ENCODE results near the gene OAS3. TPM values are rescaled to one million over a fixed set of nuclear protein-coding genes. Genes with fewer than 3 reads are reported as not detected.

The OAS3 gene
- total and polyA plus RNA-seq, 10 of the 15 experiments (the other 5 are each of a cell fraction or from before 2014, with no cell fraction given), result 5.1 to 107 (median 18.0) TPM

- RAD21 ChIA-PET (ENCODE audit: unreplicated experiment), result no interaction called here
- TF ChIP-seq GABPA (IDR thresholded peaks at IDR 0.05; ENCODE audit: low read depth), result peak; percentile 63
- peak; percentile 51; the same call in 1 of the 2 replicates for TF ChIP-seq NFYB (IDR thresholded peaks at IDR 0.05; ENCODE audit: insufficient read depth, low read depth, low read length)
- TF ChIP-seq ZBTB33 (IDR thresholded peaks at IDR 0.05), result no peak
- TF ChIP-seq SP1 (IDR thresholded peaks at IDR 0.05; ENCODE audit: low read depth, low read length), result peak; percentile 21
- BruUV-seq (replicated peaks), result no TSS peak
- 74% methylated on average over 7 of the region's 7 CpGs for WGBS (ENCODE audit: insufficient coverage, insufficient replicate concordance, low lambda C conversion rate, missing lambda C conversion rate)
- POLR2A ChIA-PET, result no interaction called here
- Histone ChIP-seq H3K36me3 (ENCODE audit: control insufficient read depth in 2 of 2, insufficient read depth in 2 of 2, low read length in 1 of 2) (peaks cover 19 to 22% of the 10 kb centered on the region in 2 experiments), H3K9ac (ENCODE audit: control insufficient read depth, insufficient read depth, low read length) (no peak overlapping the region), H3K9me3 (replicated peaks; ENCODE audit: control insufficient read depth, insufficient read depth, low read length) (no peaks in the 10 kb centered on the region; the same call in 2 of the 3 replicates), H3K4me2 (ENCODE audit: control insufficient read depth, insufficient read depth) (no peak overlapping the region), H3K79me2 (ENCODE audit: control insufficient read depth, insufficient read depth, low read length) (no peaks in the 10 kb centered on the region), H3K27ac (ENCODE audit: control insufficient read depth, insufficient read depth) (no peak overlapping the region), H3K4me1 (ENCODE audit: control insufficient read depth, insufficient read depth, low read length) (no peaks in the 10 kb centered on the region; the same call in 1 of the 2 replicates), H4K20me1 (ENCODE audit: control insufficient read depth, insufficient read depth) (no peaks in the 10 kb centered on the region), H3K27me3 (replicated peaks in 1 of 2; ENCODE audit: control insufficient read depth in 2 of 2, insufficient read depth in 2 of 2, low read length in 1 of 2) (no peaks in the 10 kb centered on the region), H3K4me3 (no peak overlapping the region), H2AFZ (ENCODE audit: control insufficient read depth, low read depth, low read length) (no peak overlapping the region)
- peak; percentile 73 for FAIRE-seq
- peak; percentile 61 for ATAC-seq
- in situ Hi-C loops (cut with MboI) (no loop called here), intact Hi-C loops (cut with micrococcal nuclease; ENCODE audit: unreplicated experiment) (no loop called here)
- DNase-seq (ENCODE audit: low read depth, low spot score), result no peak
- SMC1A ChIA-PET (ENCODE audit: uncharacterized antibody, unreplicated experiment), result interaction anchor here (0.6 to 1.2 kb wide), 3 partner anchors 8 to 989 kb away, joined by 3 to 4 read pairs (median 3); partner anchors contain the start of gene OAS1
- CTCF ChIA-PET, result interaction anchor here (0.6 to 2.1 kb wide), 5 partner anchors 17 to 87 kb away, joined by 3 to 9 read pairs (median 5); partner anchors contain the start of gene OAS2
Observed at GRCh38 chr12:112961074-112961473, 22.8 kb downstream of the OAS3 start.

- ATAC-seq (no peak), DNase-seq (ENCODE audit: low read depth, low spot score) (no peak), FAIRE-seq (no peak)
- Histone ChIP-seq H3K9ac (ENCODE audit: control insufficient read depth, insufficient read depth, low read length) (no peak overlapping the region), H3K27ac (ENCODE audit: control insufficient read depth, insufficient read depth) (no peak overlapping the region), H3K36me3 (ENCODE audit: control insufficient read depth in 2 of 2, insufficient read depth in 2 of 2, low read length in 1 of 2) (peaks cover 19 to 22% of the 10 kb centered on the region in 2 experiments), H3K4me1 (ENCODE audit: control insufficient read depth, insufficient read depth, low read length) (no peaks in the 10 kb centered on the region; the same call in 1 of the 2 replicates), H4K20me1 (ENCODE audit: control insufficient read depth, insufficient read depth) (no peaks in the 10 kb centered on the region), H3K27me3 (replicated peaks in 1 of 2; ENCODE audit: control insufficient read depth in 2 of 2, insufficient read depth in 2 of 2, low read length in 1 of 2) (no peaks in the 10 kb centered on the region), H2AFZ (ENCODE audit: control insufficient read depth, low read depth, low read length) (no peak overlapping the region), H3K9me3 (replicated peaks; ENCODE audit: control insufficient read depth, insufficient read depth, low read length) (no peaks in the 10 kb centered on the region; the same call in 2 of the 3 replicates), H3K4me2 (ENCODE audit: control insufficient read depth, insufficient read depth) (no peak overlapping the region), H3K4me3 (no peak overlapping the region), H3K79me2 (ENCODE audit: control insufficient read depth, insufficient read depth, low read length) (no peaks in the 10 kb centered on the region)
- no TSS peak for BruUV-seq (replicated peaks)
- POLR2A ChIA-PET, result no interaction called here
- in situ Hi-C loops (cut with MboI) (no loop called here), intact Hi-C loops (cut with micrococcal nuclease; ENCODE audit: unreplicated experiment) (no loop called here)
- CTCF ChIA-PET, result interaction anchor here (1.0 to 1.5 kb wide), 2 partner anchors 61 to 87 kb away, joined by 3 to 9 read pairs; no protein-coding TSS in a partner anchor
- SMC1A ChIA-PET (ENCODE audit: uncharacterized antibody, unreplicated experiment), result interaction anchor here (1.1 kb wide), 1 partner anchor 7 kb away, joined by 4 read pairs; no protein-coding TSS in a partner anchor
- RAD21 ChIA-PET (ENCODE audit: unreplicated experiment), result no interaction called here
- WGBS (ENCODE audit: insufficient coverage, insufficient replicate concordance, low lambda C conversion rate, missing lambda C conversion rate), result 61% methylated on average over 4 of the region's 4 CpGs
- TF ChIP-seq ELK1 (IDR thresholded peaks at IDR 0.05; ENCODE audit: low read depth, low read length) (no peak), BRCA1 (IDR thresholded peaks at IDR 0.05; ENCODE audit: low read depth, low read length) (no peak), IRF3 (IDR thresholded peaks at IDR 0.05) (no peak), SPI1 (IDR thresholded peaks at IDR 0.05; ENCODE audit: borderline replicate concordance, insufficient read depth, low read depth, low read length) (no peak), GATAD2B (conservative IDR thresholded peaks at IDR 0.05; ENCODE audit: low read depth) (no peak), MEF2B (IDR thresholded peaks at IDR 0.05; ENCODE audit: partially characterized antibody, poor library complexity, severe bottlenecking) (no peak), NRF1 (conservative IDR thresholded peaks at IDR 0.05; ENCODE audit: low read depth, low read length) (no peak)
Observed at GRCh38 chr12:112961536-112961935, 23.3 kb downstream of the OAS3 start.
